Measurements from ENCODE around the gene COL24A1. TPM values are rescaled to one million over a fixed set of nuclear protein-coding genes. Genes with fewer than 3 reads are reported as not detected.

Gene COL24A1
- total and polyA plus RNA-seq, 2 donors (not counting 1 experiment from before 2014, with no cell fraction given) = not detected

GRCh38 chr1:85943945-85944344 is 212.6 kb downstream of the COL24A1 start:
- Mint-ChIP-seq H3K4me1 (no peaks in the 10 kb centered on the region), H3K27ac (no peak overlapping the region), H3K4me3 (no peak overlapping the region), H3K27me3 (no peaks in the 10 kb centered on the region), H3K9me3 (ENCODE audit: insufficient read depth) (no peaks in the 10 kb centered on the region)
- POLR2A ChIA-PET = no interaction called here
- DNase-seq (no peak), ATAC-seq (ENCODE audit: low read depth) (no peak)
- Histone ChIP-seq H4K20me1 (ENCODE audit: control insufficient read depth, insufficient read depth, low read length, poor library complexity, severe bottlenecking) (no peaks in the 10 kb centered on the region), H3K4me3 (ENCODE audit: control extremely low read depth in 1 of 5, extremely low read depth in 1 of 5, insufficient read depth in 1 of 5, low read depth in 2 of 5, low read length in 4 of 5) (no peak overlapping the region), H2AFZ (ENCODE audit: insufficient read depth, low read depth, low read length, poor library complexity, severe bottlenecking) (no peak overlapping the region), H3K27me3 (replicated peaks in 1 of 4; ENCODE audit: control extremely low read depth in 1 of 4, control insufficient read depth in 3 of 4, insufficient read depth in 4 of 4, low read length in 3 of 4) (no peaks in the 10 kb centered on the region), H3K27ac (ENCODE audit: low read length in 2 of 2) (no peak overlapping the region), H3K4me1 (ENCODE audit: control insufficient read depth in 2 of 2, insufficient read depth in 2 of 2, low read length in 2 of 2) (no peaks in the 10 kb centered on the region), H3K9ac (ENCODE audit: low read length) (no peak overlapping the region), H3K4me2 (replicated peaks; ENCODE audit: low read depth, low read length, poor library complexity, severe bottlenecking) (no peak overlapping the region), H3K79me2 (ENCODE audit: control insufficient read depth, insufficient read depth, low read length) (no peaks in the 10 kb centered on the region), H3K36me3 (replicated peaks in 1 of 2; ENCODE audit: control extremely low read depth in 1 of 2, control insufficient read depth in 1 of 2, extremely low read depth in 1 of 2, insufficient read depth in 2 of 2, low read length in 1 of 2) (no peaks in the 10 kb centered on the region), H3K9me3 (ENCODE audit: control extremely low read depth in 1 of 3, control insufficient read depth in 2 of 3, insufficient read depth in 1 of 3, low read length in 2 of 3) (no peaks in the 10 kb centered on the region)
- WGBS (ENCODE audit: insufficient coverage) = no CpG with 5 or more reads among the region's 1 CpG
- TF ChIP-seq EZH2 (IDR thresholded peaks at IDR 0.05; ENCODE audit: borderline replicate concordance, insufficient read depth, low read depth, low read length, poor library complexity, severe bottlenecking) (no peak), CTCF (IDR thresholded peaks at IDR 0.05) (no peak)
- intact Hi-C loops (cut with micrococcal nuclease) = no loop called here
- CTCF ChIA-PET = no interaction called here

- Histone ChIP-seq H3K79me2 (ENCODE audit: control insufficient read depth, insufficient read depth, low read length) (no peaks in the 10 kb centered on the region), H3K27me3 (replicated peaks in 1 of 4; ENCODE audit: control extremely low read depth in 1 of 4, control insufficient read depth in 3 of 4, insufficient read depth in 4 of 4, low read length in 3 of 4) (no peaks in the 10 kb centered on the region), H3K4me2 (replicated peaks; ENCODE audit: low read depth, low read length, poor library complexity, severe bottlenecking) (no peak overlapping the region), H3K4me3 (ENCODE audit: control extremely low read depth in 1 of 5, extremely low read depth in 1 of 5, insufficient read depth in 1 of 5, low read depth in 2 of 5, low read length in 4 of 5) (no peak overlapping the region), H3K4me1 (ENCODE audit: control insufficient read depth in 2 of 2, insufficient read depth in 2 of 2, low read length in 2 of 2) (no peaks in the 10 kb centered on the region), H3K27ac (ENCODE audit: low read length in 2 of 2) (no peak overlapping the region), H4K20me1 (ENCODE audit: control insufficient read depth, insufficient read depth, low read length, poor library complexity, severe bottlenecking) (no peaks in the 10 kb centered on the region), H3K9me3 (ENCODE audit: control extremely low read depth in 1 of 3, control insufficient read depth in 2 of 3, insufficient read depth in 1 of 3, low read length in 2 of 3) (no peaks in the 10 kb centered on the region), H3K36me3 (replicated peaks in 1 of 2; ENCODE audit: control extremely low read depth in 1 of 2, control insufficient read depth in 1 of 2, extremely low read depth in 1 of 2, insufficient read depth in 2 of 2, low read length in 1 of 2) (no peaks in the 10 kb centered on the region), H2AFZ (ENCODE audit: insufficient read depth, low read depth, low read length, poor library complexity, severe bottlenecking) (no peak overlapping the region), H3K9ac (ENCODE audit: low read length) (no peak overlapping the region)
- no peak overlapping the region for H3K4me3 Mint-ChIP-seq
- no peak overlapping the region for H3K27ac Mint-ChIP-seq
- no peaks in the 10 kb centered on the region for H3K4me1 Mint-ChIP-seq
- no peaks in the 10 kb centered on the region for H3K9me3 Mint-ChIP-seq (ENCODE audit: insufficient read depth)
- intact Hi-C loops (cut with micrococcal nuclease) = no loop called here
- DNase-seq (no peak), ATAC-seq (ENCODE audit: low read depth) (no peak)
- H3K27me3 Mint-ChIP-seq = no peaks in the 10 kb centered on the region
- no peak for TF ChIP-seq CTCF (IDR thresholded peaks at IDR 0.05)
- TF ChIP-seq EZH2 (IDR thresholded peaks at IDR 0.05; ENCODE audit: borderline replicate concordance, insufficient read depth, low read depth, low read length, poor library complexity, severe bottlenecking) = no peak
- no CpG with 5 or more reads among the region's 4 CpGs for WGBS (ENCODE audit: insufficient coverage)
- CTCF ChIA-PET = no interaction called here
- POLR2A ChIA-PET = no interaction called here
Measured at GRCh38 chr1:85943526-85943925, 213.0 kb downstream of the COL24A1 start.
